NK-92 treated with Interleukin-12 subunit alpha and Interleukin-12 subunit beta, amount 100 ng/mL, for 24 hours (cell line): ENCODE results near the gene PIP5KL1.

Source experiments
- DNase-seq: peaks from one replicate; lab custom pipeline; 2025; lab: John Stamatoyannopoulos, UW

The PIP5KL1 gene

GRCh38 chr9:127949827-127950512 lies 19.4 kb upstream of the PIP5KL1 start:
- no peak for DNase-seq

GRCh38 chr9:127947841-127948710 lies 17.5 kb upstream of the PIP5KL1 start:
- no peak for DNase-seq

- no peak for DNase-seq
These were observed 16.2 kb upstream of the PIP5KL1 start for GRCh38 chr9:127946728-127947127.

GRCh38 chr9:127945942-127946341 lies 15.4 kb upstream of the PIP5KL1 start:
- no peak for DNase-seq

- DNase-seq: no peak
These were observed 14.8 kb upstream of the PIP5KL1 start for GRCh38 chr9:127945338-127945737.

GRCh38 chr9:127944586-127945218 lies 14.1 kb upstream of the PIP5KL1 start:
- no peak for DNase-seq

GRCh38 chr9:127943731-127944144 lies 13.2 kb upstream of the PIP5KL1 start:
- DNase-seq: peak; percentile 31

- DNase-seq: no peak
These were observed 12.6 kb upstream of the PIP5KL1 start for GRCh38 chr9:127943011-127943662.

GRCh38 chr9:127942216-127943010 lies 11.8 kb upstream of the PIP5KL1 start:
- peak; percentile 37 for DNase-seq

- DNase-seq: no peak
These were observed 11.3 kb upstream of the PIP5KL1 start for GRCh38 chr9:127941961-127942215.

- no peak for DNase-seq
These were observed 10.7 kb upstream of the PIP5KL1 start for GRCh38 chr9:127941062-127941960.

GRCh38 chr9:127940593-127940992 lies 10.0 kb upstream of the PIP5KL1 start:
- no peak for DNase-seq

GRCh38 chr9:127938298-127938690 lies 7.7 kb upstream of the PIP5KL1 start:
- DNase-seq: no peak

- peak; percentile 68 for DNase-seq
These were observed 7.1 kb upstream of the PIP5KL1 start, which contains the start of gene DPM2 for GRCh38 chr9:127937388-127938297. TSS of gene DPM2 (minus strand) at chr9:127937854. CDS start at chr9:127937820, 34 bp downstream.

- no peak for DNase-seq
These were observed 6.4 kb upstream of the PIP5KL1 start for GRCh38 chr9:127937056-127937387.

- no peak for DNase-seq
These were observed 5.8 kb upstream of the PIP5KL1 start for GRCh38 chr9:127936347-127936852.

GRCh38 chr9:127935765-127936221 lies 5.2 kb upstream of the PIP5KL1 start:
- DNase-seq: no peak

- DNase-seq: no peak
These were observed 4.4 kb upstream of the PIP5KL1 start for GRCh38 chr9:127934986-127935385.

GRCh38 chr9:127934248-127934647 lies 3.7 kb upstream of the PIP5KL1 start:
- no peak for DNase-seq
